Stimulated activated CD8-positive, alpha-beta memory T cell treated with anti-CD3 and anti-CD28 coated beads, Interleukin-2, amount 100 ng/mL, for 48 hours (primary cell): ENCODE results near the gene DSTN.

Experiments
- DNase-seq, 2 donors: peaks; one replicate each; pipeline ENCODE4 v3.0.0-alpha.2; 2020; ENCODE audit warnings: low read depth in 2 of 2

DSTN gene

DNA sequence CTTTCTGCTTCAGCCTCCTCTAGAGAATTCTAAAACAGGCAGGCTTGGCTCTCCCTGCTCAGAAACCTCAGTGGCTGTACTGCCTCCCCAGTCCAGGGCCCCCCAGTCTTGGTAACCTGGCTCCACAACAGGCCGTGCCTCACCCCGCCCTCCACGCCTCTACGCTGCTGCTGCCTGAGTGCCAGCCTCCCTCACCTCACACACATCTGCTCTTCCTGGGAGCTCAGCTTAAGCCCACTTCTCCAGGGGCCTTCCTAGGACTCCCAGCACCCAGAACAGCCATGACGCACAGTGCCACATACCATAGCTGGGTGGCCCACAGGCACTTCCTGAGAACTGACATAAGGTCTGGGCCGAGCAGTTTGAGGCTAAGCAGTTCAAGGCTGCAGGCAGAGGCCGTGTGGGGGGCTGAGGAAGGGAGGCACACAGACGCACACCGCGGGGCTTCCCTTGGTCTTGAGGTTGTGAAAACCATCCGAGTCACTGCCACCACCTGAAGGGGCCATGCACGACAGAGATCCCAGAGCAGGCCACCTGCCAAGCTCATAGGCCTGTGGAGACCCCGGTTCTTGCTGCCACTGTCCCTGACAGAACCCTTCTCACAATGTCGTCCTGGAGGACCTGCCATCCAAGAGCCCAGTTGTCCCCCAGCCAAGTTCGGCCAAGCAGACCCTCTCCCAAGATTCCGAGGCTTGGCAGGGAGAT lies 42.6 kb downstream of the DSTN start:
- DNase-seq = peak; percentile 29 to 36

DNA sequence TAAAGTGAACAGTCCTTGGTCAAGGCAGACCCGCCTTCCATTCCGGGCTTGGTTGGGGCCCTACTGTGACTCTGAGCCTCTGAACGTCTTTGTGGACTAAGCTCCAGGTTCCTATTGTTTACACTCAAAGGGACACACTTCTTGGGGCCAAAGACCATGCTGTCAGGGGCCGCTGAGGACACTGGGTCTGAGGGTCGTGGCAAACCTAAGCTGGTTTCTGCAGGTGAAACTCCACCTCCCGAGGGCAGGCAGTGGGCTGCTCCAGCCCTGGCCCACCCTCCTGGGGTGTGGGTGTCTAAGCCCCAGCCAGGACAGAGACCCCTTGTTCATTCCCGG lies 43.1 kb downstream of the DSTN start:
- DNase-seq = no peak

DNA sequence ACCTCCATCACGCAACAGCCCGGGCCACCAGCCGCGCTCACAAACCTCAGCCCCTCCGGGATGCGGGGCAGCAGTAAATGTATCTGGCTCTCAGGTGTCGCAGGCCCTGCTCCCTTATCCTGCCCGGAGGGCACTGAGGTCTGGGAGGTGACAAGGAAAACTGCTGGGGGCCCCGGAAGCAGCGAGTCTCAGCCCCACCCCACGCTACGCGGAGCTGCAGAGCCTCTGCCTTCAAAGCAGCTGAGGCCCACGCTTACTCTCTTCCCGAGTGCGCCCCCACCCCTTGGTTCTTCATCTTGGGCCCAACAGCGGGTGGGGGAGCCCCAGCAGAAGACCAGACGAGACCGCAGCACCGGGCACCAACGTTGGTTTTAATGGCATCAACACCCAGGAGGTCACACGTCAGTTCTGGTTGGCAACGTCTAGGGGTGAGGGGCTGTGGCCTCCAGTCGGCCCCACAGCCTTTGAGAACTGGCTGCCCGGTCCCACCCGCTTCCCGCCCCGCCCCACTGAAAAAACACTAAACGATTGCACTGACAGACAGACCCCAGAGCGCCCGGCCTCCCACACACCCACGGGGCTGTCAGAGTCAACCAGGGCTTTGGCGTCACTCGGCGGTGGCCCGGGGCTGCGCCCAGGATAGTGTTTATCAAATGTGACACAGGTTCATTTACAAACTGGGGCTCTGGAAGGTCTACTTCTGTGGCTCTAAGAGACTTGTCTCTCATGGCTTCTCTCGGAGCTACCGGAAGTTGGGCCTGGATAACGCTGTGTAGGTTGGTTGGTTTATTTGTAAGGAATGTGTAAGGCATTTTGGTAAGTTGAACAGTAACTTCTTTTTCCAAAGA lies 43.7 kb downstream of the DSTN start:
- no peak for DNase-seq

DNA sequence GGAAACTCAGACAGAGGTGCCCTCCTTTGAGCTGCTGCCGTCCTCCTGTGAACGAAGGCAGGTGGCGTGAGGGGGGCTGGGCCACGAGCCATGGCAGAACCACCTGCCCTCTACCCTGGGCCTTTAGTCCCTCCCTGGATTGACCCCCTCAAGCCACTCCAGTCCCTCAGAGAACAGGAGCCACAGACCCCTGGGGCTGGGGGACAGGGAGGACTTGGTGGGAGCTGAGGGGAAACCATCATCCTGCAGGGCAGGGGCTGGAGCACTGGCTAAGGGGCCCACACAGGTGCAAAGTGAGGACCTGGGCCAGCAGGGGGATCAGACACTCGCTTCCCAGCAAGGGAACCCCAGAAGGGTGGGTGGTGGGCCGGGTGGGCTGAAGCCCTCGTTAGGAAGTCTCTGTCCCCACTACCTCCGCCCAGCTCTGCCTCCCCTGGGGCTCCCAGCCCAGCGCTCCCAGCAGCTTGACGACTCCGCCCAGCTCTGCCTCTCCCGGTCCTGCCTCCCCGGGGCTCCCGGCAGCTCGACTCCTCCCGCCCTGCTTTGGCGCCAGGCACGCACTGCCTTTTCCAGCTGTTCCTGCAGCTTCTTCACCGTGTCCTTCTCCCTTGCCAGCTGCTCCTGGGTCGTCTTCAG lies 44.4 kb downstream of the DSTN start:
- no peak for DNase-seq

DNA sequence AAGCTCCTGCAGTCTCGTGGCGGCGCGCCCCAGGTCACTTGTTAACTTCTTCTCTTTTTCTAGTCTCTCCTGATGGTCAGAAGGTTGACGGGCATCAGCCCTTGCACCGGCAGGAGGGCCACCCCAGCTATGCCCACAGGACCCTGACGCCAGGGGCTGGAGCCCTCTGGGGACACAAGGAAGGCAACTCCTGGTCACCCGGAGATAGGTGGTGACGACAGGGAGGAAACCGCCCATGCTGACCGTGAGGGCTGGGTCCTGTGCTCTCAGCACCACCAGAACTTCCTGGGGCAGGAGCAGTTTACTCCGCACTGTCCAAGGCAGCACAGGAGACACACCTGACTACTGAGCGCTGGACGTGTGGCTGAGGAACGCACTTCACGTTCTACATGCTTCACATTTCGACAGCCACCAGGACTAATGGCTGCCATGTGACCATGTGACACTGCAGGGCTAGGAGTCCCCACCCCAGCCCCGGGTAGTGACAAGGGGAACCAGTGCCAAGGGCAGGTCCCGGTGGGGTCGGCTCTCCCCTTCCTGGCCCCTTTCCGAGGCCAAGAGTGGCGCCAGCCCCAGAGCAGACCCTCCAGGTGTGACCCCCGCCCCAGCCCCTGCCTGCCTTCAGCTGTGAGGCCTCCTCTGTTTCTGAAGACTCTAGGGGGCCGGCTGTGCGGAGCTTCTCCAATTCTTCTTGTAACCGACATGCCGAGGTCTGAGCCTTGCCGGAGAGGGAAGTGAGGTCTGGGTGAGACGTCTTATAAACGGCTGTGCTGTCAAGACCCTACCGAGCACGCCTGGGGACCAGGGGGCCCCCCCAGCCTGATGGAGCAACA lies 45.2 kb downstream of the DSTN start:
- no peak for DNase-seq

DNA sequence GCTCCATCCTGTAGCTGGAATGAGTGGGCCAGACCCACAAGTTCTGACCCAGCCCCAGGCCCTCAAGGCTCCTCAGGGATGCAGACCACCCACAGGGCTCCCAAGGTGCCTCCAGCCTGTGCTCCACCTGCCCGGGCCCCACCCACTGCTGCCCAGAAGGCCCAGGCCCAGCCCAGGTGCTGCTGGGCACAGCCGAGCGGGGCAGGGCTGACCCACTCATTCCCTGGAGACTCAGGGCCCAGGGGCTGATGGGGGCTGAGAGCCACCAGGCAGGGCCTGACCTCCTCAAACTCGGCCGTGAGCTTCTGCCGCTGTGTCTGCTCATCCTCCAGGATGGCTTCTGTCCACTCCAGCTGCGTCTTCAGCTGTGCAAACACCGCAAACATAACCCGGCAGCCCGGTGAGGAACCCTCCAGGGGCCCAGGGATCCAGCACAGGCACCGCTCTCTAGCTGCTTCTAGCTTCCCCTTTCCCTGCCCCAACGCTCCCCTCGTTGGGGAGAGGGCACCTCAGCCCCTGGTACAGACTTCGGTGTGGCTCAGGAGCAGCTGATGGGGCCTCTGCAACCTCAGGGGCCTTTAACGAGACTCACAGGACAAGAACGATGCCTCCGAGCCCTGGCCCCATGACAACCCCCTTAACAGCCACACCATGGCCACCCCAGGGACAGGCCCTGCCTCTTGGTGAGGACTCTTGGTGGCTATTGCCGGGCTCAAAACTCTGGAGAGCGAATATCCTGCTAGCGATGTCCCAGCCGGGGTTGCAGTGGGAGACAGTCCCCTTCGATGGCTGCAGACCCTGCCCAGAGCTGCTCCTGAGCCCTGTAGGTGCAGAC lies 46.0 kb downstream of the DSTN start:
- DNase-seq = no peak

DNA sequence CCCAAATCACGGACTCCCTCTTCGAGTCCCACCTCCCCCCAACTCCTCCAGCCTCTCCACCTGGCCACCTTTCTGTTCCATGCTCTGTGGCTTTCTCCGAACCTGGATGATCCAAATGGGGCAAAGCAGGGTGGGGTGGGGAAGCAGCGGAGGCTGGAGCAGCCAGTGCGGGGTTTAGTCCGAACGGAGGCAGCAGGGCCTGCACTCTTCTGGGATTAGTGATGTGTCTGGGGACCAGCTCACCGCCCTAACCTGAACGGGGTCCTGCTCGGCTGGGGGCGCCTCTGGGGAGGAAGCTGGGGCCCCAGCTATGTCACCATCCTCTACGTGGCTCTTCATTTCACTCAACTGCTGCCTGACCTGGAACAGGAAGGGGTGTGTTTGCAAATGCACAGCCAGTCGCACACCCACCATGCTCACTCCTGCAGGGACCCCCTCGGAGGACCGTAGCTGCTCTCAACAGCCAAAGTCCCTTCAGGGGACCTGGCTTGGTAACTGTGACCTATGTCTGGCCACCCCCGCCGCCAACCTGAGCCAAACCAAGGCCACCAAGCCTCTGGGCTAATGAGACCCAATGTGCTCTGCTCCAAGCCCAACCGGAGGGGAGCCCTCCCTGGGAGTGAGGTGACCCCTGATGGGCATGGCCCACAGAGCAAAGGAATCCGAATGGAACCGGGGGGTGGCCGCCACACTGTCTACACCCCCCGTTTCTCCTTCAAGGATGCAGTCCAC lies 46.8 kb downstream of the DSTN start:
- no peak for DNase-seq

DNA sequence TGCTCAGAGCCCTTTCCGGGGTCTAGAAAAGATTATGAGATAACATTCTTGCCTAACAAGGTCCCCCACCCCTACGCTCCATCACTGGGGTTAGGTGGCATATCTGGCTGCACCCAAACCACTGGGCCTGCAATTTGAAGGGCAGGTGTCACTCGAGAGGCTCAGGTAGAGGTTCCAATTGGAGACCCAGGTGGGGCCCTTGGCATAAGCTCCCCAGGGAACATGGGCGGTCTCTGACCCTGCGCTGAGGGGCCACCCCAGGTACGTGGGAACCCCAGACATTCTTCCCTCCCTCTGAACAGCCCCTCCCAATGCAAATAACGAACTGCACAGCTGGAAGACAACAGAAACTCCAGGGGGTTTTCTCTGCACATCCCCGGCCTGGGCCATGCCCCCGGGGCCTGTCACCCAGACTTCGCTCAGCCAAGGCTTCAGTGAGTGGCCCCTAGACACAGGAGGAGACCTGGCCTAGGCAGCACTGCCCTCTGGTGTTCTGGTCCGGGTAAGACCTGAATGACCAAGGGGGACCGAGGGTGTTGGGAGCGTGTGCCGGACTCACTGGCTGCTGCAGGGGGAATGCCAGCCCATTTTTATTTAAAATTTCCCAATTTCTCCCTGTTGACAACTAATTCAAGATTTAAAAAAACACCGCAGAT lies 47.5 kb downstream of the DSTN start:
- DNase-seq = peak; percentile 27 to 37

DNA sequence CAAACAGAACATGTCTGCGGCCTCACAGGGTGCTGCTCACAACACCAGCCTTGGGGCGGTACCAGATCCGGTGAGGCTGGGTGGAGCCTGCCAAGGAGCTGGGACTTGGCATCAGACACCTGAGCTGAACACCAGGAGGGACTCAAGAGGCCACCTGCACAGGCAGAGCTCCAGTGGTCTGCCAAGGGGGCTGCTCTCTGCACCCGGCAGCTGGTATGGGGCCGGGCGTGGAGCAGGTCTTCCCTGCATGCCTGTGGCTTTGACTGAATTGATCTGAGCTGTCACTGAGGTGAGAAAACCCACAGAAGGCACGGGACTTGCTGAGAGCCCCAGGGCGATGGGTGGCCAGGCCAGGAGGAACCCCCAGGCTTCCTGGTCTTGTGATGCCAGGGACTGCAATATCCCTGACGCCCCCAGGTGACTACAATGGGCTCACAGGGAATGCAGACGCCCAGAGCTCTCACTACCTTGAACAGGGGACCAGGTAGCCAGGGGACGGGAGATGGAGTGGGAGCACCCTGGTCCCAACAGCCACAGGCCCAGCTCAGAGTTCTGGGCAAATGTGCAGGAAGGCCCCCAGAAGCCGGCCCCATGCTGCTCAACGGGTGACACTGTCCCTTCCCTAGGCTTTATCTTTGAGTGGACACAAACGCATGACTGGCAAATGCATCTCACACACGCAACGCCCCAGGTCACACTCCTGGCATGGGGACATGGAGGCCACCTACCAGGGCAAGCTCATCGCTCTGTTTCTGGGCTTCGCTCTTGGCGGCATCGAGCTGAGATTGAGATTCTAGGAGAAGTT lies 48.2 kb downstream of the DSTN start:
- DNase-seq = no peak

DNA sequence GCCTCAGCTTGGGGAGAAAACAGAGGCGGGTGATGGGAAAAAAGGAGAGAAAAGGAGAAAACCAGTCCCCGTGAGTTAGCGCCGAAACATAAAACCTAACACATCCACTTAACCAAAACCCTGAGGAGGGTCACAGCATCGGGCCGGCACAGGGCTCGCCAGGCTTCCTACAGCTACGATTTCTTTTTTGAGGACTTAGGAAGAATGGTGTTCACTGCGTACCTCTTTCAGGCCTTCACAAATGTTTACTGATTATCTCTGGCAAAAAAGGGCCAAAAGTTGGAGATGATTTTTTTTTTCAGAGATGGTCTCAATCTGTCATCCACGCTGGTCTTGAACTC lies 48.8 kb downstream of the DSTN start:
- no peak for DNase-seq

DNA sequence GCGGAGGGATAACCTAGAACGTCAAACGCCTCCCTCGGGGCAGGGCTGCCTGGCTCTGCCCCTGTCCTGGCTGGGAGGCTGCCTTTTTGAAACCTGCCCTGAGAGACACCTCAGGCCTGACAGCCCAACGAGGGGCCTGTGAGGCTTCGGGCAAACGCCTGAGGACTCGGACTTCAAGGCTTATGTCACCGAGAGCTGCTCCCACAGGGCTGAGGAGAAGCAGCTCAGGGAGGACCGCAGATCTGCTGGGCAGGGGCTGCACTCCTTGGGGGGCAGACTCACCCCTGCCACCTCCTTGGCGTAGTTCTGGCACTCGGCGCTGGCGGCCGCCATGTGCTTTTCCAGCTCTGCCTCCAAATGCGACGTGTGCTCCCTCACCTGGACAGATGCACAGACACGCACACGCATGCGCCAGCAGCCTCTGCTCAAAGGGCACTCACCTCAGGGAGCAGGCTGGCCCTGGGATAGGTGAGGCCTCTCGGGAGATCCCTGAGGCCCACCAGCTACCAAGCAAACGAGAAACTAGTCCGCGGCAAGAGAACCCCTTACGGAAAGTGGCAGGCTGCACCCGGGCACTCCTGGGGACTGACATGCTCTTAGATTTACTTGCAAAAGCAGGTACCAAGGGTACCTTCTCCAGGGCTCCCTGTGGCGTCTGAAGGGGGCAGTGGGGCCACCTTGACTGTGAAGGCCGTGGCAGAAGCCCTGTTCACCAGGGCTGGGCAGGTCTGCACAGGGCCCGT lies 49.6 kb downstream of the DSTN start:
- no peak for DNase-seq

DNA sequence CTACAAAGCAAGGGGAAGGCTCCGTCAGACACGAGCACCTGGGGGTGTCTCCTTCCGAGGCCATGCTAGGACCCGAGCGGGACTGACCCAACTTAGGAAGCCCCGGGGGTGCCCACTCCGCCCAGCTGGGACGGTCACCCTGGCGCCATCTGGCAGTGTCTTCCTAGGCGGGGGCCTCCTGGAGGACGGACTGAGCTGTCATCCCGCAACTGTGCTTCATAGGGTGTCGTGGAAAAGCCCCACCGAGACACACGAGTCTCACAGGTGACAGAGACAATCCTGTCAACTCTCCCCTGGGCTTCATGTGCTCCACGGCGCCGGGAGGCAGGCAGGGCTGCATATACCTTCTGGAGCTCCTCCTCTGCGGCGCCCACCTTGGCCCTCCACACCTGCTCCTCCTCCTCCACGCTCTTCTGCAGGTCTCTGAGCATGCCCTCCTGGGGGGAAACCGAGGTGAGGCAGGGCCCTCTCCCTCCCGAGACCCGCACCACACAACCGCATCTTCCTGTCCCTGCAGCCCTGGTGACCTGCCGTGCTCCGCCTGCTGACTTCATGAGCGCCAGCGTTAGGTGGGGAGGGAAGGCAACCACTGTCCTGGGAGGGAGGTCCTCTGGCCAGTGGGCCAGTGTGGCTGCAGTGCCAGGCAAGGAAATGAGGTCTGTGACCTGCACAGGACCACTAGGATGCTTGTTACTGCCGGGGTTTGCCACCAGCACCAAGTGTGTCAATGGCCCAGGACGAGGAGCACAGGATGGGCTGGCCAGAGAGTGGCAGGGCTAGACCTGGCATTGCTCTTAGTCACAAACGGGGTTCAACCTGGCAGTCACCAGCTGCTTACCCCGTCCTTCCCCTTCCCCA lies 50.7 kb downstream of the DSTN start:
- DNase-seq = no peak

DNA sequence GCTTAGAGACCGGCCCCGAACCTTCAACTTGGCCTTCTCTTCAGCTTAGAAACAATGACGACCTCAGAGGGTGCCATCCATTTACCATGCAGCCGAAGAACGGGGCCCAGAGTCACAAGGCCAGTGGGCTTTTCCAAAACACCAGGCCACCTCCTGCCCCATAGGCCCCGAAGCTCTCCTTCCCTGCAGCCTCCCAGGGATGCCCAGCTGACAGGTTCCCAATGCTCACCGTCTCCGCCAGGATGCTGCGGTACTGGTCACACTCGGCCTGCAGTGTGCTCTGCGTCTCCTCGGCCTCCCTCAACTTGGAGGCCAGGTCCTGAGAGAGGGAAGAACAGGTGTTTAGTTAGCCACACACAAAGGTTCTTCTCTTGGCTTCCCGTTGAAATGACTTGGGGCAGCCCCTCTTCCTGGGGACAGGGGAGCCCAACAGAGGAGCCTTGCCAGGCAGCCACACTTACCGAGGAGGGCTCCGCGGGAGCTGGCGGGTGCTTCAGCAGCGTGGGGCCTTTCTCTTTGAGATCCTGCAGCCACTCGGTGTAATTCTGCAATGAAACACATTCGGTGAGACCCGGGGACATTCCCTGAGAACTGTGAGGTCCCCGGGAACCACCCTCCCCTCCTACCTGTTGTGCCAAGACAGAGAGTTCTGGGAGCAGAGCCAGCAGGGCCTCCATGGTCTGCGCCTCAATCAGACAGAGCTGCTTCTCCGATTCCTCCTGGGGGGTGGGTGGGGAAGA lies 51.5 kb downstream of the DSTN start:
- no peak for DNase-seq

DNA sequence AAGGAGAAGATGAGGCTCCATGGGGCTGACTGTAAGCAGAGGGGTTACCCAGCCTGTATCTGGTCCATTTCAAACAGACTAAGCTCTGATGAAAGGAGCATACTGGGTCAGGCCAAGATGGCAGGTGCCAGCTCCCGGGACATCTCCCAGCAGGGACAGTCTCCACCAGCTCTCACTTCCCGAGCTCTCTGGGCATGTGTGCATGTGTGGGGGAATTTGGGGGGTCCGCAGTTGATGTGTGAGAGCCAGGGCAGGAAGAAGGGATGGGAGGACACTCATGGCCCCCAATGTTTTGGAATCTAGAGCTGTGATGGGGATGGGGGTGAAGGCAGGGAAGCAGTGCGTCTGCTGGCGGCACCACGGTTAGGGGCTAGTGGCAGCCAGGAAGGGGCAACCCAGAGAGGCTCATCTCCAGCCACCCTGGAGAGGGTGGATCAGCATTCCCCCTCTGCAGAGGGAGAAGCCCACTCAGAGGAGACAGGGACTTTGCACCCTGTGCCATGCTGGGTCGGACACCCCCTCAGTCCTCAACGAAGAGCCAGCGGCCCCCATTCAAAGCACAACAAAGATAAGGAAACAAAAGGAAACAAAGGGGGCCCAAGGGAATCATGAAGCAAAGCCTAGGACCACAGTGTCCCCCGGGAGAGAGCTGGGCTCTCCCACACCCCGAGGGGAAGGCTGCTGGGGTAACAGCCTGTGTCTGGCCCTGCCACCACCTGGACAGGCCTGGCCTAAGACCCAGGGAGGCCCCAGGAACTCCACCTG lies 52.4 kb downstream of the DSTN start:
- DNase-seq = no peak

DNA sequence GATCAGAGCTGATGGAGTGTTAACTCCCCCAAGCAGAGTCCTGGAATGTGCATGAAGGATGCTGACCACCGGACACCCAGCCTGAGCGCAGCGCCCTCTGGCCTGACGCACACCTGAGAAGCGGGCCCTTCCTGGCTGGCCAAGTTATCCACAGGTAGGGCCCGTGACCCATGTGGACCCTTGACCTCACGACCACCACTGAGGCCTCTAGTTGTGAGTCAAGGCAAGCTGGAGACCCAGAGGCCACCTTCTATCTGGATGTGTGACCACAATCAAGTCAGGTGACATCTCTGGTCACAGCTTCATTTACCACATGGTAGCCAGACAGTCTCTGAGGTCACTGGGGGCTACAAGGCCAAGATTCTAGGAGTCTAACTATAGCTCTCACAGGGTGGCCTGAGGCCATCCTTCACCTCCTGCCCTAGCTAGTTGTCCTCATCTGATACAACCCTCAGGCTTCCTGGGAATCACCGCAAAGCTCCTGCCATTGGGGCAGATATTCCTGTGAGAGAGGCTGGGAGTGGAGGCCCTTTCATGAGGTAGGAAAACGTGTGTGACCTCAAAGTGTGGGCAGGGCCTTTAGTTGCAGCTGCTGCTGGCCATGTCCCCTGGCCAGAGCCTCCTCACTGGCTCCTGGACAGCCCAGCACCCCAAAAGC lies 53.1 kb downstream of the DSTN start:
- no peak for DNase-seq

DNA sequence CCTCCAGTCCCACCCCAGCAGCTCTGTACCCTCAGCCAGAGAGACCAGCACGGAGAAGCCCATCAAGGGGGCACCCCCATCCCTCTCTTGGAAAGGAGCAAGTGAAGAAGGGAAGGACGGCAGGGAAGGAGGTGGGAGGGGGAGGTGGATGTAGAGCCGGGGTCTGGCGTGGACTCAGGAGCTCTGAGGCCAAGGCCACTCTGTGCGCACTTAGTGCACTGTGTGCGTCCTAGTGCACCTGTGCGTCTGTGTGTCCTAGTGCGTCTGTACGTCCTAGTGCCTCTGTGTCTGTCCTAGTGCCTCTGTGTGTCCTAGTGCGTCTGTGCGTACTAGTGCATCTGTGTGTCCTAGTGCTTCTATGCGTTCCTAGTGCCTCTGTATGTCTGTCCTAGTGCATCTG lies 54.2 kb downstream of the DSTN start:
- DNase-seq = no peak
